Neuronal stem cell (in vitro differentiated cells): ENCODE results near the gene PHC1.
"Not testable (repeated sequence)": the region's sequence is repeated elsewhere in the genome, so short reads cannot be mapped to it uniquely, and the experiment has no call there.

ENCODE experiments used
- DNase-seq: peaks from one replicate; pipeline ENCODE4 v3.0.0-alpha.2; 2013; ENCODE audit warnings: low spot score
- H2AFZ ChIP-seq: one replicate; pipeline ENCODE4 v1.6.1; 2013; ENCODE audit warnings: mild to moderate bottlenecking, low read length, inconsistent platforms
- H2AK5ac ChIP-seq: 2 replicates; pipeline ENCODE4 v1.6.1; 2013; ENCODE audit warnings: low read depth, mild to moderate bottlenecking, inconsistent platforms, low read length, moderate library complexity, mixed read lengths
- H2BK120ac ChIP-seq: 2 replicates; pipeline ENCODE4 v1.6.1; 2013; ENCODE audit warnings: low read depth, mild to moderate bottlenecking, inconsistent platforms, low read length, moderate library complexity, mixed read lengths
- H2BK12ac ChIP-seq: one replicate; pipeline ENCODE4 v1.6.1; 2013; ENCODE audit warnings: low read length, inconsistent platforms
- H2BK15ac ChIP-seq: 2 replicates; pipeline ENCODE4 v1.6.1; 2013; ENCODE audit warnings: mild to moderate bottlenecking, low read length, inconsistent platforms, mixed read lengths
- H2BK5ac ChIP-seq: one replicate; pipeline ENCODE4 v1.6.1; 2013; ENCODE audit warnings: inconsistent platforms, mild to moderate bottlenecking, low read length, moderate library complexity
- H3K14ac ChIP-seq: one replicate; pipeline ENCODE4 v1.6.1; 2013; ENCODE audit warnings: low read length, inconsistent platforms
- H3K18ac ChIP-seq: 2 replicates; pipeline ENCODE4 v1.6.1; 2013; ENCODE audit warnings: low read length, inconsistent platforms
- H3K23ac ChIP-seq: 2 replicates; pipeline ENCODE4 v1.6.1; 2013; ENCODE audit warnings: low read depth, mild to moderate bottlenecking, mixed read lengths, low read length, inconsistent platforms; ENCODE audit not compliant: poor library complexity
- H3K27ac ChIP-seq: replicated peaks from 3 replicates; pipeline ENCODE4 v1.5.1; 2013; ENCODE audit warnings: low read length, inconsistent platforms
- H3K27me3 ChIP-seq, 3 experiments: 2 replicates each; pipeline ENCODE4 v1.6.1; 2013; ENCODE audit warnings: low read length in 3 of 3, mild to moderate bottlenecking in 2 of 3, inconsistent platforms in 1 of 3, low read depth in 1 of 3, mixed read lengths in 1 of 3, moderate library complexity in 1 of 3; ENCODE audit not compliant: control insufficient read depth in 3 of 3, insufficient read depth in 3 of 3
- H3K36me3 ChIP-seq, 2 donors: replicated peaks in 1 of 2; 2 replicates each; pipeline ENCODE4 v1.6.1; 2013; ENCODE audit warnings: low read length in 2 of 2; ENCODE audit not compliant: control insufficient read depth in 2 of 2, insufficient read depth in 2 of 2
- H3K4ac ChIP-seq: 2 replicates; pipeline ENCODE4 v1.6.1; 2013; ENCODE audit warnings: inconsistent platforms, mild to moderate bottlenecking, low read length, moderate library complexity
- H3K4me1 ChIP-seq, 2 donors: 1 replicate in 1 of 2; 2 replicates in 1 of 2; pipeline ENCODE4 v1.6.1; 2013; ENCODE audit warnings: low read length in 2 of 2, low read depth in 1 of 2; ENCODE audit not compliant: control insufficient read depth in 2 of 2, insufficient read depth in 1 of 2
- H3K4me2 ChIP-seq: one replicate; pipeline ENCODE4 v1.6.1; 2013; ENCODE audit warnings: mild to moderate bottlenecking, low read length, inconsistent platforms; ENCODE audit not compliant: insufficient read depth, poor library complexity, severe bottlenecking
- H3K4me3 ChIP-seq, 2 donors: 2 replicates each; pipeline ENCODE4 v1.5.1; 2013; ENCODE audit warnings: low read length in 2 of 2, mild to moderate bottlenecking in 2 of 2, inconsistent platforms in 1 of 2, moderate library complexity in 1 of 2
- H3K79me1 ChIP-seq: one replicate; pipeline ENCODE4 v1.6.1; 2013; ENCODE audit warnings: low read depth, mild to moderate bottlenecking, inconsistent platforms, low read length, moderate library complexity
- H3K9ac ChIP-seq: one replicate; pipeline ENCODE4 v1.6.1; 2013; ENCODE audit warnings: mild to moderate bottlenecking, low read depth, low read length, inconsistent platforms; ENCODE audit not compliant: poor library complexity
- H3K9me3 ChIP-seq, 2 donors: replicated peaks in 1 of 2; 2 replicates each; pipeline versions ENCODE3 to v1.6.1; 2013; ENCODE audit warnings: low read length in 2 of 2, mild to moderate bottlenecking in 2 of 2, inconsistent platforms in 1 of 2, low read depth in 1 of 2, mixed read lengths in 1 of 2, moderate library complexity in 1 of 2; ENCODE audit not compliant: control insufficient read depth in 2 of 2, insufficient read depth in 1 of 2
- H4K8ac ChIP-seq: one replicate; pipeline ENCODE4 v1.6.1; 2013; ENCODE audit warnings: low read depth, mild to moderate bottlenecking, inconsistent platforms, low read length, moderate library complexity
- H4K91ac ChIP-seq: one replicate; pipeline ENCODE4 v1.6.1; 2013; ENCODE audit warnings: low read length, low read depth, mild to moderate bottlenecking, inconsistent platforms; ENCODE audit not compliant: poor library complexity
- WGBS, 2 donors: extraction: QIAGEN DNeasy Blood & Tissue Kit; methylation state at CpG; one replicate each; pipeline ENCODE4 v1.1.7; 2013; ENCODE audit warnings: missing lambda C conversion rate in 2 of 2, mixed read lengths in 1 of 2; ENCODE audit not compliant: insufficient read length in 2 of 2, insufficient replicate concordance in 1 of 2; ENCODE audit errors: extremely low coverage in 2 of 2; 5-methylcytosine and 5-hydroxymethylcytosine counted together

The PHC1 gene

GRCh38 chr12:8917751-8918150, 3.4 kb downstream of the PHC1 start:
- Histone ChIP-seq H3K14ac (no peak overlapping the region), H2AK5ac (no peak overlapping the region), H3K36me3 (peaks cover 13 to 50% of the 10 kb centered on the region in 2 donors), H3K4me2 (no peak overlapping the region), H3K18ac (no peak overlapping the region), H2AFZ (no peak overlapping the region), H2BK5ac (no peak overlapping the region), H3K23ac (no peak overlapping the region), H3K27me3 (no peaks in the 10 kb centered on the region), H3K4me3 (no peak overlapping the region), H2BK12ac (no peak overlapping the region), H3K4me1 (peaks cover 5% of the 10 kb centered on the region in 2 donors), H3K9ac (no peak overlapping the region), H3K27ac (no peak overlapping the region), H2BK120ac (no peak overlapping the region), H2BK15ac (no peak overlapping the region), H3K9me3 (no peaks in the 10 kb centered on the region), H4K8ac (no peak overlapping the region), H4K91ac (no peak overlapping the region), H3K79me1 (peaks cover 2% of the 10 kb centered on the region), H3K4ac (no peak overlapping the region)
- no peak for DNase-seq
- no CpG with 5 or more reads among the region's 1 CpG for WGBS, 2 donors

GRCh38 chr12:8919643-8920042, 5.3 kb downstream of the PHC1 start:
- not testable (repeated sequence) for H3K4ac ChIP-seq, H2AFZ ChIP-seq, H2BK12ac ChIP-seq, H3K9ac ChIP-seq, H3K79me1 ChIP-seq, H3K23ac ChIP-seq, H2AK5ac ChIP-seq, DNase-seq, H4K91ac ChIP-seq, H2BK5ac ChIP-seq, H2BK15ac ChIP-seq, H3K9me3 ChIP-seq, H3K27ac ChIP-seq, H4K8ac ChIP-seq, H3K18ac ChIP-seq, H3K4me1 ChIP-seq, H3K14ac ChIP-seq, H3K4me2 ChIP-seq, H2BK120ac ChIP-seq, H3K4me3 ChIP-seq, H3K27me3 ChIP-seq
- no CpG with 5 or more reads among the region's 4 CpGs for WGBS, 2 donors
- H3K36me3 ChIP-seq, result peaks cover 15 to 67% of the 10 kb centered on the region in 2 donors

- Histone ChIP-seq H3K27me3 (no peaks in the 10 kb centered on the region), H3K36me3 (peaks cover 20 to 88% of the 10 kb centered on the region in 2 donors), H3K4me3 (no peak overlapping the region), H2BK120ac (no peak overlapping the region), H3K4ac (no peak overlapping the region), H3K18ac (no peak overlapping the region), H2BK5ac (no peak overlapping the region), H3K4me2 (no peak overlapping the region), H3K9me3 (no peaks in the 10 kb centered on the region), H4K91ac (no peak overlapping the region), H4K8ac (no peak overlapping the region), H2BK12ac (no peak overlapping the region), H3K23ac (no peak overlapping the region), H2AFZ (no peak overlapping the region), H3K14ac (no peak overlapping the region), H3K27ac (no peak overlapping the region), H3K79me1 (peaks cover 2% of the 10 kb centered on the region), H2AK5ac (no peak overlapping the region), H3K4me1 (no peaks in the 10 kb centered on the region), H2BK15ac (no peak overlapping the region), H3K9ac (no peak overlapping the region)
- no peak for DNase-seq
- no CpG with 5 or more reads among the region's 5 CpGs for WGBS, 2 donors
Observed at GRCh38 chr12:8922544-8922943, 8.2 kb downstream of the PHC1 start.

- H2AFZ ChIP-seq, H2BK15ac ChIP-seq, H2BK5ac ChIP-seq, H3K23ac ChIP-seq, H4K8ac ChIP-seq, H3K4me2 ChIP-seq, H3K4me3 ChIP-seq, DNase-seq, H3K4ac ChIP-seq, H3K9me3 ChIP-seq, H3K4me1 ChIP-seq, H3K14ac ChIP-seq, H3K18ac ChIP-seq, H2BK12ac ChIP-seq, H2AK5ac ChIP-seq, H4K91ac ChIP-seq, H3K27ac ChIP-seq, H3K79me1 ChIP-seq, H2BK120ac ChIP-seq, H3K9ac ChIP-seq, H3K27me3 ChIP-seq: not testable (repeated sequence)
- H3K36me3 ChIP-seq, result peaks cover 15 to 80% of the 10 kb centered on the region in 2 donors
- no CpG with 5 or more reads among the region's 4 CpGs for WGBS, 2 donors
Observed at GRCh38 chr12:8930655-8931323, 16.5 kb downstream of the PHC1 start.
